ENCODE data around the gene HVCN1.

The HVCN1 gene

DNA sequence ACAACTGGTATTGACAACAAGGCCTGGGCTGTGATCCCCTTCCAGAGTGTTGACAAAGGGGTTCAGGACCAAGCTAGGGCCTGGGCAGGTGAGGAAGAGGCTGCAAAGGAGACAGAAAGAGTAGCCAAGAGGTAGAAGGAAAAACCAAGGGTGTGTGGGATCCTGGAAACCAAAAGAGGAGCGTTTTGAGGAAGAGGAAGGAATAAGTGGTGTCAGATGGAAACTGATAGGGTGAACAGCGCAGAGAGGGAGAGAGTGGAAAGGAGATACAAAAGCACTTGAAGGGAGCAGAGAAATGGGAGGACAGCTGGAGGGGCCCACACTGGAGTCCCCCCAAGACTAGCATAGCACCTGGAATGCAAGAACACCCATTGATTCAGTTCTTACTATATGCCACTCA lies 8.3 kb upstream of the HVCN1 start:
- H3K9me3 ChIP-seq (ENCODE audit: severe bottlenecking), result no peaks in the 10 kb centered on the region
- no peak for DNase-seq
- H3K27ac ChIP-seq, result no peak overlapping the region
- H3K4me3 ChIP-seq (ENCODE audit: low read depth, low read length), result no peak overlapping the region
- TF ChIP-seq, protein P1, sequence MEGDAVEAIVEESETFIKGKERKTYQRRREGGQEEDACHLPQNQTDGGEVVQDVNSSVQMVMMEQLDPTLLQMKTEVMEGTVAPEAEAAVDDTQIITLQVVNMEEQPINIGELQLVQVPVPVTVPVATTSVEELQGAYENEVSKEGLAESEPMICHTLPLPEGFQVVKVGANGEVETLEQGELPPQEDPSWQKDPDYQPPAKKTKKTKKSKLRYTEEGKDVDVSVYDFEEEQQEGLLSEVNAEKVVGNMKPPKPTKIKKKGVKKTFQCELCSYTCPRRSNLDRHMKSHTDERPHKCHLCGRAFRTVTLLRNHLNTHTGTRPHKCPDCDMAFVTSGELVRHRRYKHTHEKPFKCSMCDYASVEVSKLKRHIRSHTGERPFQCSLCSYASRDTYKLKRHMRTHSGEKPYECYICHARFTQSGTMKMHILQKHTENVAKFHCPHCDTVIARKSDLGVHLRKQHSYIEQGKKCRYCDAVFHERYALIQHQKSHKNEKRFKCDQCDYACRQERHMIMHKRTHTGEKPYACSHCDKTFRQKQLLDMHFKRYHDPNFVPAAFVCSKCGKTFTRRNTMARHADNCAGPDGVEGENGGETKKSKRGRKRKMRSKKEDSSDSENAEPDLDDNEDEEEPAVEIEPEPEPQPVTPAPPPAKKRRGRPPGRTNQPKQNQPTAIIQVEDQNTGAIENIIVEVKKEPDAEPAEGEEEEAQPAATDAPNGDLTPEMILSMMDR (IDR thresholded peaks at IDR 0.05; ENCODE audit: low read depth, low read length), result no peak
- no peaks in the 10 kb centered on the region for H3K27me3 ChIP-seq (ENCODE audit: insufficient read depth, low read depth, severe bottlenecking)
- no peaks in the 10 kb centered on the region for H3K36me3 ChIP-seq

DNA sequence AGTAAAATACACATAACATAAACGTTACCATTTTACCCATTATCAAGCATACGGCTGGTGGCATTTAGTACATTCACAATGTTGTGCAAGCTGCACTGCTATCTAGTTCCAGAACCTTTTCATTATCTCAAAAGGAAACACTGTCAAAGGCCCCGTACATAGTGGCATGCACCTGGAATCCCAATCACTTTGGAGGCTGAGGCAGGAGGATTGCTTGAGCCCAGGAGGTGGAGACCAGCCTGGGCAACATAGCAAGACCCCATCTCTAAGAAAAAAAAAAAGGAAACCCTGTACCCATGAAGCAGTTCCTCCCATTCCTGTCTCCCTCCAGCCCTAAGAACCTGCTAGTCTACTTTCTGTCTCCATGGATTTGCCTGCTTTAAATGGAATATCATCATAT lies 7.4 kb upstream of the HVCN1 start:
- H3K27ac ChIP-seq, result no peak overlapping the region
- H3K36me3 ChIP-seq, result no peaks in the 10 kb centered on the region
- H3K4me3 ChIP-seq (ENCODE audit: low read depth, low read length), result no peak overlapping the region
- TF ChIP-seq, protein P1 (IDR thresholded peaks at IDR 0.05; ENCODE audit: low read depth, low read length), result no peak
- no peaks in the 10 kb centered on the region for H3K27me3 ChIP-seq (ENCODE audit: insufficient read depth, low read depth, severe bottlenecking)
- H3K9me3 ChIP-seq (ENCODE audit: severe bottlenecking), result no peaks in the 10 kb centered on the region
- DNase-seq, result no peak

DNA sequence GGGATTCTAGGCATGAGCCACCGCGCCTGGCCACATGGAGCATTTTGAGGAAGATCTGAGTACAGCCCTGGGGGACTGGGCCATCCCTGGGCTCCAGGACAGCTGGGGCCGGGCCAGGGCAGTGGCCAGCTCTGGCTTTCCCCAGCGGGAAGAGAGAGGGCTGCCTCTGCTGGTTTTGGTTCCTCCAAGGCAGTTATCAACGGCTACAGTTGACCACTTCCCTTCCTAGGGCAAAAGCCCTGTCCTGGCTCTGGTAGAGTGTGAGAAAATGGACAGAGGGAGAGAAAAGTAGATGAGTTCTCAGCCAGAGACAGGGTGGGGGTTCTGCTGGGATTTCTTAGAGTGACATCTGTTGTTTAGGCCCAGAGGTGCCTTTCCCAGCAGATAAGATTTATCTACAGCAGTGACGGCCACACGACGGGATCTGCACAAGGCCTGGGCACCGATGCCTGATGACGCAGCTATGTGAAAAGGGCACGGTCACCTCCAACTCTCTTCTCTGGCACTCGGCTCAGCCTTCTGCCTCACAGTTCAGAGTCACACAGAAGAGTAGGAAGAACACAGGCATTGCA lies 5.5 kb upstream of the HVCN1 start:
- no peak overlapping the region for H3K4me3 ChIP-seq (ENCODE audit: low read depth, low read length)
- H3K27ac ChIP-seq, result peak overlapping the region; percentile 58
- H3K9me3 ChIP-seq (ENCODE audit: severe bottlenecking), result no peaks in the 10 kb centered on the region
- H3K36me3 ChIP-seq, result no peaks in the 10 kb centered on the region
- DNase-seq, result peak; percentile 54
- no peaks in the 10 kb centered on the region for H3K27me3 ChIP-seq (ENCODE audit: insufficient read depth, low read depth, severe bottlenecking)
- TF ChIP-seq, protein P1 (IDR thresholded peaks at IDR 0.05; ENCODE audit: low read depth, low read length), result no peak

DNA sequence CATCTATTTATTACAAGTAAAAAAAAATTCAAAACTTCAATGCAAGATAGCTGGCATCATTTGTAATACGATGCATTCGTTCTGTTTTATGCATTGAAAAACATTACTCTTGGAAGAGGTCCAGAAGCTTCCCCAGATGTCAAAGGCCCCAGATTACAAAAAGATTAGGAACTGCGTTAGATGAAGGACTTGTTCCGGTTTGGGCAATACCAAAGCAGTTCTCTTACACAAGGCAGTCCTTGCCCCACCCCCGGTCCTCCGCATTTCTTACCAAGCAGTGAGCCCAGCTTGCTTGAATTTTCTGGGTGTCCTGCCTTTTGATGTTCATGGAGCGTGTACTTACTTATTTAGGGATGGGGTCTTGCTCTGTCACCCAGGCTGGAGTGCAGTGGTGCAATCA lies 4.8 kb upstream of the HVCN1 start:
- Histone ChIP-seq H3K9me3 (ENCODE audit: severe bottlenecking) (no peaks in the 10 kb centered on the region), H3K36me3 (no peaks in the 10 kb centered on the region), H3K27ac (peak overlapping the region; percentile 58), H3K27me3 (ENCODE audit: insufficient read depth, low read depth, severe bottlenecking) (no peaks in the 10 kb centered on the region), H3K4me3 (ENCODE audit: low read depth, low read length) (no peak overlapping the region)
- TF ChIP-seq, protein P1 (IDR thresholded peaks at IDR 0.05; ENCODE audit: low read depth, low read length), result no peak
- no peak for DNase-seq

DNA sequence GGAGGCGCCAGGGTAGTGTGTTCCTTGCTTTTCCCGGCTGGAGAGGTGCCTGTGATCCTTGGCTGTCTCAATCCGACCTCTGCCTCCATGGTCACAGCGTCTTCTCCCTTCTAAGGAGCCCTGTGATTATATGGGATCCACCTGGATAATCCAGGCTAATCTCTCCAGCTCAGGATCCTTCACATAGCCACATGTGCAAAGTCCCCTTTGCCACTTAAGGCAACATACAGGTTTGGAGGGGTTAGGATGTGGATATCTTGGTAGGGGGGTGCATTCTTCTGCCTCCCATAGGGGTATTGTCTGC lies 1.2 kb upstream of the HVCN1 start:
- H3K36me3 ChIP-seq, result no peaks in the 10 kb centered on the region
- no peaks in the 10 kb centered on the region for H3K27me3 ChIP-seq (ENCODE audit: insufficient read depth, low read depth, severe bottlenecking)
- DNase-seq, result peak; percentile 72
- H3K4me3 ChIP-seq (ENCODE audit: low read depth, low read length), result no peak overlapping the region
- H3K27ac ChIP-seq, result peak overlapping the region; percentile 34
- H3K9me3 ChIP-seq (ENCODE audit: severe bottlenecking), result peaks cover 2% of the 10 kb centered on the region
- TF ChIP-seq, protein P1 (IDR thresholded peaks at IDR 0.05; ENCODE audit: low read depth, low read length), result no peak

All from WERI-Rb-1 (cell line).